Measurements from ENCODE around the gene PITPNM2.

Gene PITPNM2

GRCh38 chr12:123150744-123151456, at the start of gene PITPNM2:
PITPNM2 (minus strand) TSS chr12:123151090; CDS start chr12:123034590, 116,500 bp downstream.
- DNase-seq (ENCODE audit: low spot score): peak; percentile 38

- no peak for DNase-seq (ENCODE audit: low spot score)
These were observed 49.5 kb upstream of the PITPNM2 start for GRCh38 chr12:123200414-123200813.

GRCh38 chr12:123199936-123200335, 49.0 kb upstream of the PITPNM2 start:
- no peak for DNase-seq (ENCODE audit: low spot score)

- DNase-seq (ENCODE audit: low spot score): no peak
These were observed 36.7 kb upstream of the PITPNM2 start for GRCh38 chr12:123187637-123188036.

- no peak for DNase-seq (ENCODE audit: low spot score)
These were observed 29.3 kb upstream of the PITPNM2 start for GRCh38 chr12:123180171-123180570.

- DNase-seq (ENCODE audit: low spot score): no peak
These were observed 21.1 kb upstream of the PITPNM2 start for GRCh38 chr12:123171967-123172366.

GRCh38 chr12:123167329-123167728, 16.4 kb upstream of the PITPNM2 start:
- no peak for DNase-seq (ENCODE audit: low spot score)

- no peak for DNase-seq (ENCODE audit: low spot score)
These were observed 14.6 kb upstream of the PITPNM2 start for GRCh38 chr12:123165537-123165936.

GRCh38 chr12:123164710-123165261, 13.9 kb upstream of the PITPNM2 start:
- DNase-seq (ENCODE audit: low spot score): no peak

GRCh38 chr12:123164222-123164621, 13.3 kb upstream of the PITPNM2 start:
- DNase-seq (ENCODE audit: low spot score): no peak

GRCh38 chr12:123163227-123163626, 12.3 kb upstream of the PITPNM2 start:
- DNase-seq (ENCODE audit: low spot score): no peak

GRCh38 chr12:123160801-123161487, 10.1 kb upstream of the PITPNM2 start:
- no peak for DNase-seq (ENCODE audit: low spot score)

- no peak for DNase-seq (ENCODE audit: low spot score)
These were observed 3.0 kb upstream of the PITPNM2 start for GRCh38 chr12:123153906-123154305.

- DNase-seq (ENCODE audit: low spot score): no peak
These were observed 1.9 kb upstream of the PITPNM2 start for GRCh38 chr12:123152833-123153232.

- no peak for DNase-seq (ENCODE audit: low spot score)
These were observed 866 bp upstream of the PITPNM2 start for GRCh38 chr12:123151457-123152454.

- no peak for DNase-seq (ENCODE audit: low spot score)
These were observed 581 bp downstream of the PITPNM2 start for GRCh38 chr12:123150275-123150743.

- DNase-seq (ENCODE audit: low spot score): no peak
These were observed 1.2 kb downstream of the PITPNM2 start for GRCh38 chr12:123149501-123150274.

GRCh38 chr12:123149088-123149487, 1.8 kb downstream of the PITPNM2 start:
- DNase-seq (ENCODE audit: low spot score): no peak

- DNase-seq (ENCODE audit: low spot score): no peak
These were observed 2.2 kb downstream of the PITPNM2 start for GRCh38 chr12:123148655-123149054.

- no peak for DNase-seq (ENCODE audit: low spot score)
These were observed 2.7 kb downstream of the PITPNM2 start for GRCh38 chr12:123148223-123148622.

GRCh38 chr12:123145211-123145610, 5.7 kb downstream of the PITPNM2 start:
- DNase-seq (ENCODE audit: low spot score): no peak
